Limb (tissue), 2 donors: ENCODE results near the gene RCOR2.
A peak's percentile ranks its signal among the peaks of the same experiment; 100 is the strongest.
"Not testable (repeated sequence)": the region's sequence is repeated elsewhere in the genome, so short reads cannot be mapped to it uniquely, and the experiment has no call there.

Experiments
- DNase-seq, 2 donors: peaks; one replicate each; pipeline ENCODE4 v3.0.0-alpha.2; 2016; ENCODE audit errors: extremely low spot score in 2 of 2

RCOR2 gene

DNA sequence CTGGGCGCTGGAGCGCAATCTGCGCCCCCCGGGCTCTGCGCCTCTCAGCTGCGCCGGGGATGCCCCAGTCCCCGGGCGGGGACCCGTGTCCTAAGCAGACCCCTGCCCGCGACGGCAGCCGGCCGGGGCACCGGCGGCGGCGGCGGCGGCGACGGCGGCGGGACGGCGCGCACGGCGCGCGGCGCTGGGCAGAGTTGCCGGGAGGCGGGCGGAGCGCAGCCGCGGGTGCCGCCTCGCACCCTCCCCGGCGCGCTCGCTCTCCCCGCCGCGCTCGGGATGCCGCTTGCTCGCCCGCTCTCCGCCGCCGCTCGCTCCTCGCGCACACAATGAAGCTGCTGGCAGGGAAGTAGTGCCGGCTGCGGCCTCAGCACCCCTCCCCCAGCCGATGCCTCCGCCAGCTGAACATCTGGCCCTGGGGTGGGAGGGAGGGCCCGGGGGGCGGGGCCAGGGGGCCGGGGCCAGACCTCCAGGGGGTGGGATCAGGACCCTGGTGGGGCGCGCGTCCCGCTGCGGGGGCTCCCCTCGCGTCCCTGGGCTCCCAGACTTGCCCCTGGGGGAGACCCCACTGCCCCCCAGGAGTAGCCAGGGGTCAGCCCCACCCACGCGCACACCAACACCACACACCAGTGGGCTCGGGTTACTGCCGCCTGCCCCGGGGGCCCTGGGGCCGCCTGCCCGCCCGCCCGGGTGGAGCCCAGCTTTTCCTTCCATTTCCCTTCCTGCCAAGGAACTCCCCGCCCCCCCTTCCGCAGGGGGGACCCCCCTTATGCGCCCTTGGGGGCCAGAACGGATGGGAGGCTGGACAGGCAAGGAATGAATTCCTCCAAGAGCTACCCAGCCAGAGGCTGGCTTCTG lies at the start of gene RCOR2:
RCOR2 (minus strand) TSS at position 328 of the 855 bp plus-strand sequence. CDS start 708 bp downstream, outside the sequence.
- DNase-seq = peak; percentile 87 to 93

DNA sequence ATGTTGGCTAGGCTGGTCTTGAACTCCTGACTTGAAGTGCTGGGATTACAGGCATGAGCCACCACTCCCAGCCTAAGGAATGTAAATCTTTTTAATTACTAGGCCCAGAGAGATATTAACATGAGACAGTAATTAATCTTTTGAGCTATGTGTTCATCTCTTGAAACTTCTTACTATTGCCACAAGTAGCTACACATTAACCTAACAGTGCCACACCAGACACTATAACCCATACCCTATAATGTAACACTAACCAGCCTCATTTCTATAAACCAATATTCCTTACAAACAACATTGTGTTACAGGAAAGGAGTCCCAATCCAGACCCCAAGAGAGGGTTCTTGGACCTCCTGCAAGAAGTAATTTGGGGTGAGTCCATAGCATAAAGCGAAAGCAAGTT lies 49.5 kb upstream of the RCOR2 start:
- DNase-seq = no peak

DNA sequence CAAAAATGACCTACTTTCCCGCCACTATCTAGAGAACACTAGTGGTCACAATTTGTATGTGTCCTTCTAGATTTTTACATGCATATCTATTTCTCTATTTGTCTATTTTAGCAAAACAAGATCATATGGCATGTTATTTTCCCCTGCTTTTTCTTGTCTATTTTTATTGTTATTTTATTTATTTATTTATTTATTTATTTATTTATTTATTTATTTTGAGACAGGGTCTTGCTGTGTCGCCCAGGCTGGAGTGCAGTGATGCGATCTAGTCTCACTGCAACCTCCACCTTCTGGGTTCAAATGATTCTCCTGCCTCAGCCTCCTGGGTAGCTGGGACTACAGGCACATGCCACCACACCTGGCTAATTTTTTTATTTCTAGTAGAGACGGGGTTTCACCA lies 46.9 kb upstream of the RCOR2 start:
- not testable (repeated sequence) for DNase-seq

DNA sequence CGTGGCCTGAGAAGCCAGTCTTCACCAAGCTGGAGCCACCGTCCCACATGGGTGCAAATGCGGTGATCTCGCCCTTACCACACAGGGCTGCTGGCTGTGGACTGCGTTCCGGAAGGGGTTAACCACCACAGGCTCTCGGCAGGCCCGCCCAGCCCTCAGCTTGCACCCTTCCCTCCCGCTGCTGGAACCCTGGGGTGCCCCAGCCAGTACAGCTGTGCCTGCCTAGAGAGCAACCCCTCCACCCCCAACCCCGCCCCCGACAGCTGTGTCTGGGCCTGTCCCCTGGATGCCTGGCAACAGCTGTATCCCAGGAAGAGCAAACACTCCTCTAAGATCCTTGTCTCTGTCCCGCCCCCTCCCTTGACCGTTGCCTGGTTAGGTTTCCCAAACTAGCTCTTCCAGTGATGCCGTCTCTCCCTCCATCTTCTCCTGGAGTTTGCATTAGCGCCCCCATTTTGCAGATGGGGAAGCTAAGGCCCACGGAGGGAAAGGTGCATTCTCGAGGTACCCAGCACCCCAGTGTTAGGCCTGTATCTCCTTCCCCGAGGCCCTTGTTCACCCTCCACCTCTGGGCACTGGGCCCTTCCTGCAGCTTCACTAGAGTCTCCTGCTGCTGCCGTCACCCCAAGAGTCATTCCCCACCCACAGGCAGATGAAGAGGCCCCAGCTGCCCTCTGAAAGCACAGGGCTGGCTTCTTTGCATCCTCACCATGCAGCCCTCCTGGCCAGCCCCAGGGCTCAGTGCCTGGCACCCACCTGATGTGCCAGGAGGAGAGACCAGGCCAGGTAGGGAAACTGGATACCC lies 44.8 kb upstream of the RCOR2 start:
- DNase-seq = peak; percentile 80 to 82

DNA sequence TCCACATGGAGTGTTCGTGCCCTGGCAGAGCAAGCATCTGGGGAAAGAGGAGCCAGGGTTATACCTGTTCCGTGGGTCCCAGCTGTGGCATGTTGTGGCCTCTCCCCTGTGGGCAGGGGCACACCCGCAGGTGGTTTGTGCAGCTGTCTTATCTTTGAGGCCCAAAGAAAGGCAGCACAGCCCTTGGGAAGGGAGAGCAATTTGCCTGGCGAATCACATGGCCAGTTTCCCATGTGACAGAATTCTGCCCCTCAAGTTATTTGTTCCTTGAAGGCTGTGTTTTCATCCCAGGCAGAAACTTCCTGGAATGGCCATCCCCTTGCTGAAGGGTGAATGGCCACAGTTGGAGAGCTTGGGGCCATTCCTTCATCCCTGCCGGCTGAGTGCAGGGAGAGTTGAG lies 41.0 kb upstream of the RCOR2 start:
- DNase-seq = no peak

DNA sequence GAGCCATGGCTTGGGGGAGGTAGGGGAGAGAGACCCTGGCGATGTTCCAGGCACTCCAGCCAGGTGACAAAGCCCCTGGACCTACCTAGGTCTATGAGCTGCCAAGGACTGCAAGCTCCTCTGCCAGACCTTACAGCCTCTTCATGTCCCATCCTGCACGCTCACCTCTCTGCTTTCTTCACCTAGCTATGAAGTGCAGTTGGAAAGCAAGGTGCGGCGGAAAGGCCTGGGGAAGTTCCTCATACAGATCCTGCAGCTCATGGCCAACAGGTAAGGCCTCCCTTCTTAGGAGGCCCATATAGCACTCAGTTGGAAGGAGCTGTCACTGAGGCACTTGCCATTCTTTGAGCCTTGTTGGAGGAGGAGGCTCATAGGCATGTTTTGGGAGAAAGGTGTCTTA lies 35.6 kb upstream of the RCOR2 start:
- DNase-seq = no peak

DNA sequence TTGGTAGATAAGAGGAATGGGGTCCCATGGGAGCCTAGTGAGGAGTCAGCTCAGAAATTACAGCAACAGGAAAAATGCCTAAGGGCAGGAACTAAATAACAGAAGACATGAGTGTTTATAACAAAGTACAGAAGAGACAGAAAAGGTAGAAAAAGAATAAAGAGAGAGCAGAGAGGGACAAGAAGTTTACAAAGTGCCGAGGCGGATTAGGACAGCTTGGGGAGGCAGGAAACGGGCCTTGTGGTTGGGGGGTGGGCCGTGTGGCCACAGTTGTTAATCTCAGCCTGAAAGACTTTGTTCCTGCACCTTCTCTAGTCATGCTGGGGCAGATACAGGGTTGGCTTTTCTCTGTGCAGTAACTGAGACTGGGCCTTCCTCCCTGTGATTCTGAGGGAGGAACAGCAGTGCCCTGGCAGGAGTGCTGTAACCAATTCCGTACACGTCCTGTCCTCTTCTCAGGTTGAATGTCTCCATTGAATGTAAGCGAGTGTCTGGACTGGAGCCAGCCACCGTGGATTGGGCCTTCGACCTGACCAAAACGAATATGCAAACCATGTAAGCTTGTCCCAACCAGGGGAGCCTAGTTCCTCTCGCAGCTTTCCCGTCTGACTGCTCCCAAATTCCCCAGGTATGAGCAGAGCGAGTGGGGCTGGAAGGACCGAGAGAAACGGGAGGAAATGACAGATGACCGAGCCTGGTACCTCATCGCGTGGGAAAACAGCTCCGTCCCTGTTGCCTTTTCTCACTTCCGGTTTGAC lies 35.0 kb upstream of the RCOR2 start:
- no peak for DNase-seq

DNA sequence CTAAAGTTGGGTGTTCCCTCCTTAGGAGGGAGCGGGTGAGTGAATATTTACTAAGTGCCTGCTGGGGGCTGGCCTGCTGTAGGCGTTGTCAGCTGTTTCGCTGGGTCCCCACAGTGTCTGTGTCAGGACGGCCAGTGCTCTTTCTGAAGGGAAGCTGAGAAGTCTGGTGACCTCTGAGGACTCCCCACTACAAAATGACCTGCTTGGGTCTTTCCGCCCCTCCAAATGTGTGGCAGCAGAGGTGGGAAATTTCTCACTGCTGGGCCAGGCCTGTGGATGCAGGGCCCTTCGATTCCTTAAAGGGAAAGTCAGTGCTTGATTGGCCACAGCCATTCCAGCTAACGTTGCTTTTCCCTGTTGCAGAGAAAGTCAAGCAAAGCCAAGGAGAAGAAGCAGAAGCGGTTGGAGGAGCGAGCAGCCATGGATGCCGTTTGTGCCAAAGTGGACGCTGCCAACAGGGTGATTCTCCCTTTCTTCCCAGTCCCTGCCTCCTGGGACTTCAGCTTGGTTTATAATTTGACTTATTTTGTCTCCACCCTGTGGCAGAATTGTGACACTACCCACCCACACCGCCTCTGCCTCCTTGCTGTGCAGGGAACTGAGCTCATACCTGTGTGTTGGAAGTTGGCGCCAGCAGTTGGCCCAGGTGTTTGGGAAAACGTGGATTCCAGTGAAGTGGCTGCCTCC lies 28.7 kb upstream of the RCOR2 start:
- peak; percentile 73 to 76 for DNase-seq

DNA sequence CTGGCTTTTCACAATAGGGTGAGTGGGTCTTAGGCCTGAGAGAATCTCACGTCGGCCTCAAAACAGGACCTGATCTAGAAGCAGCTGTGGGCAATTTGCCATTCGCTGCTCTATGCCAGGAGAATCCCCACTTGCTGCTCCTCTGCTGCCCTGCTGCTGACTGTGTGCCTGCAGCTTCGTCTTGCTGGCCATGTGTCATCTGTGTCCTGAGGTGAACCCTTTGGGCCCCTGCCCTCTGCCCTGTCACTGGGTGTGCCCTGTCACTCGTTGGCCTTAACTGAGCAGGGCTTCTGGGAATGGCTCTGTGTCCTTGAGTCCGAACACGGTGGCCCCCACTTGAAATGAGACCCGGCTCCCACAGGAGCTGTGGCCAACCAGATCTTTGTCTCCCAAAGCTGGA lies 28.0 kb upstream of the RCOR2 start:
- no peak for DNase-seq

DNA sequence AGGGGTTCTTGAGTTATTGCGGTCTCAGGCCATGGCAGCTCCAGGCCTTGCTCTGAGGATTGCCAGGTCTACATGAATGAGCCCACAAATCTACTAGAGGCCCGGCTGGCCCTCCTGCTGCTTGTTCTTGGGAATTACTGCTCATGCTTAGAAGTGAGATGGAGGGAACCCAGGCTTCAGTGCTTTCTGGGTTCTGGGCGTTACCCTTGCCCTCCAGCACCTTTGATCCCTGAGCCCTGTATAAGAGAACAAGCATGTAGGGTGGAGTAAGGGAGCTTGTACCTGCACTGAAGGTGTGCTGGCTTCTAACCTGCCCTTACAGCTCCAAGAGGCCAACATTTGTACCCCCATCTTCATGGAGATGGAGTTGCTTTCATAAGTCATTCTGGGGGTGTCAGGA lies 25.8 kb upstream of the RCOR2 start:
- no peak for DNase-seq

DNA sequence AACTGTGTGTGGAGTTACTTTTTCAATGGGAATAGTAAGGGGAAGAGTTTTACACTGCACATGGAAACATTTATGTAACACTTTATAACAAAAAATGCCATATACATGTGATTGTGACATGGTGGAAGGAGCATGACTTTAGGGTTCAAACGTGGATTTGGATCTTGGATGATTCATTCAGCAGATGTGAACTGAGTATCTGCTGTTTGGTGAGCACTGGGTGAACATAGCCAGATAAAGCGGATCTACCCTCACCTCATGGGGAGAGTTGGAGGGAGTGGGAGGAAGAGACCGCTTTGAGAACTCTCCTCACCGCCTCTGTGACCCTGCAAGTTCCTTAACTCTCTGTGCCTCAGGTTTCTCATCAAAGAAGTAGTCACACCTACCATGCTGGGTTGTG lies 24.9 kb upstream of the RCOR2 start:
- DNase-seq = no peak

DNA sequence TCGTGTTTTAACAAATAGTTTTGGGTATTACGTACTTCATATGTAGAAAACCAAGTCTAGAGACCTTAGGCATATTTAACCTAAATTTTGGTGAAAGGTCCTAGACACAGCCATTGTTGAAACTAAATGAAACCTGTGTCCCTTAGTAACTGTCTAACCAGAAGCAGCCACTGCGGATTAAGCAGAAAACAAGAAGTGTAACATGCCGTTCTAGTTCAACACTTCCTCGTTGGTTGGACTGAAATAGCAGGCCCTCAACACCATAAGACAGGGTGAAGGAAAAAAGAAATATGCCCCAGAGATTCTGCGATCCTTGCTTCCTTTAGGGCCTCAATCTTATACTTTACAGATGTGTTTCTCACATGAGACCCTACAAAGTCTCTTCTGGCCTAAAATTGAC lies 23.8 kb upstream of the RCOR2 start:
- no peak for DNase-seq

DNA sequence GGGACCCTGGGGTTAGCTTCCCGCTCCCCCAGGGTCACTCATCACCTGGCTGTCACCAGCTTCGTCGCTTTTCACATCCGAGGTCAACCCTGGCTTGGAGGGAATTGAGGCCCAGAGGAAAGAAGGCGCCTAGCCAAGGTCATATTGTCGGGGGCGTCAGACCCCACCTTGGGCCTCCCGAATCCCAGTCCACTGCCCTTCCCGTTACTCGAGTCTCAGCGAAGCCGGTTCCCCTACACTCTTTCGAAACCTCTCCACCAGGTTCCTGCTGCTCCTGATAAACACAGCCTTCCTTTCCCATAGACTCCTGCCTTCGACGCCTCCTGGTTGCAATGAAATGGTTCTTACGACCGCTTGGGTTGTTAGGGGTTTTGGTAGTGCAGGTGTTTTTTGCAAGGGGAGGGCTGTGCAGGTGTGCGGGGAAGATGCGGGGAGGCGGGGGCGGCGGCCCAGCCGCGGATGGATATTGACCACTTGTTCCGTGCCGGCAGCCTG lies 22.5 kb upstream of the RCOR2 start:
- DNase-seq = no peak

DNA sequence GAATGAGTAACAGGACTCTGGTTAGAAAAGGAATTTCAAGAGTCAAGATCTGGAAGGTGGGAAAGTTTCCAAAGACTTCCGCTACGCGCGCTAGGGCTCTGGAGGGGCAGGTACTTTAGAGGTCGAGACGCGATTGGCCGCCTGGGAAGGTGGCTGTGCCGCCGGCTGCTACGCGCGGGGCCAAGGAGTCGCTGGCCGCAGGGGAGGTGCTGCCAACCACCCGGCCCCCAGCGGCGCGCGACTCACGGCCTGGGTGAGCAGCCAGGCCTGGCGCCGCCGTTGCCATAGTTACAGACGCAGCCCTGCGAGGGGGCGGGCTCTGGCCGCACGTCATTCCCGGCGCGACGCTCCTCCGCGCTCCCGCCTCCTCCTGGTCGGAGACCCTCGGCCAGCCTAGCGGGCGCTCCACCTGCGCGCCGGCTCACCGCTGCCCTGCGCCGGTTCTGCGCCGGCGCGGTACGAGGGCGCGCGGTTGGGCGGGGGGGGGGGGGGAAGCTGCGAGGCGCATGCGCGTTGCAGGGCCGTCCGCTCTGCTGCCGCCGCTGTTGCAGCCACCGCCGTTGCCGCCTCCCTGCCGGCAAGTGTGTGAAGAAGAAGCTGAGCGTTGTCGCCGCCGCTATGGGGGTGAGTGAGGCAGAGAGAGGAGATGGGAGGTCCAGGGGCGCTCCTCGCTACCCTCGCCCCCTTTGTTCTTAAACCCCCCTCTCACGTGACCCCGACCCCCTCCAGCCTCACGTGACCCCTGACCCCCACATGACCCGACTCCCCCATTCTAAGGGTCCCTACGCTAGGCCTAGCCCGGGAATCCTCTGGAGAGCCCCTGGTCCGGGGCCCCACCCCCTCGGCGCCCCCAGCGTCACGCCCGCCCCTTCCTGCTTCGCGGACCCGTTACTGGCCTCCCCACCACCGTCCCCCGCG lies 21.8 kb upstream of the RCOR2 start, which contains the start of gene NAA40:
NAA40 (plus strand) TSS at position 524 of the 918 bp plus-strand sequence; CDS start at position 619, 95 bp downstream.
- peak; percentile 94 to 97 for DNase-seq

DNA sequence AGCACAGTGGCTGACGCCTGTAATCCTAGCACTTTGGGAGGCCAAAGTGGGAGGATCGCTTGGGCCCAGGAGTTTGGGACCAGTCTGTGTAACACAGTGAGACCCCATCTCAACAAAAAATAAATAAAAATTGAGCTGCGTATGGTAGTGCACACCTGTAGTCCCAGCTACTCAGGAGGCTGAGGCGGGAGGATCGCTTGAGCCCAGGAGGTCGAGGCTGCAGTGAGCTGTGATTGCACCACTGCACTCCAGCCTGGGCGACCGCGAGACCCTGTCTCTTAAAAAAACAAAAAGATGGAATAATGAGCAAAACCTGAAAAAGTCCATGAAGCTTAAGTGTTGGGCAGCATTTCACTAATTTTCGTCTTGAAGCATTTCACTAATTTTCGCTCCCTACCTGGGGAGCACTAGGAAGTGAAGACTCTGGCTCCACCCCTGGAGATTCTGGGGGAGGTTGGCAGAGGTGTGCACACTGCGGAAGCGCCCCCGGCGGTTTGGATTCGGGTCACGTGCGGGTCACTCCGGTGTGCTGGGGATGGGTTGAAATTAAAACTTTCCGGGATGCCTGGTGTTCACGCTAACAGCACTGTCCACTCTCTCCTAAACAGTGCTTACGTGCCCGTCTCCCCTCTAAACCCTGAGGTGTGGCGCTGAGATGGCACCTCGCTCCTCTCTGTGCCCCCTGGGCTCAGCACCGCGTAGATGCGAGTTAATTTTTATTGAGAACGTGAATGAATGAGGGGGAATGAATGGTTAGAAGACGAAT lies 20.9 kb upstream of the RCOR2 start:
- DNase-seq = no peak

DNA sequence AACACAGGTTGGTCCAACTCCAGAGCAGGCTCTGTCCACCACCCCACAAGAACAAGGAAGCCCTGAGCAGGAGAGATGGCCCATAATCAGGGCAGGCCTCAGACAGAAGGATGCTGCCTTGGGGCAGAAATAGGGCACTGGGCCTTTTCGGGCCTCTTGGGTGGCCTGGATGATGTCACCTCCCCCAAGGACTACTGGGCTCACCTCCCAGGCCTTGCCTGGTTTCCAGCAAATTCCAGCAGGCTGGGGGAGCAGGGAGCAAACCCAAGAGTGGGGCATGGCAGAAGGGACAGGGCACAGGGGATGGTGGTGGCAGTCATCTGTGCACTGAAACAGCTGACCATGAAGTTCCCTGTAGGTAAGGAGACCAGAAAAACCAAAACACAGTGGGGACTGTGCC lies 16.5 kb upstream of the RCOR2 start:
- DNase-seq = no peak

DNA sequence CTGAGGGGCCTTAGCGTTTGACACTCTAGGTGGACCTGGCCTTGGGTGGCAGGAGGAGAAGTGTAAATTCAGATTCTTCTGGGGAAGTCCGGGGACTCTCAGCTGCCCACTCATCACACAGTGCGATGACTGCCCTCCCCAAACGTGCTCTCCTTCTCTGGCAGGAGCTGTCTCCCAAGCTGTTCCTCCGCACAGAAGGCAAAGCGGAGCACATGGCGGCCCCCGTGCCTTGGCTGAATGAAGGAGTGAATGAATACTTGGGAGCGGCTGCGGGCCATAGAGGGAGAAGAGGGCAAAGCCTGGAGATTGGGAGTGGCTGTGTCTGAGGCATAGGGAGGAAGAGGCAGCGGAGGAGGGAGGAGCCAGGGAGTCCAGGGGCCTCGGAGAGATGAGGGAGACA lies 14.9 kb upstream of the RCOR2 start:
- DNase-seq = no peak

DNA sequence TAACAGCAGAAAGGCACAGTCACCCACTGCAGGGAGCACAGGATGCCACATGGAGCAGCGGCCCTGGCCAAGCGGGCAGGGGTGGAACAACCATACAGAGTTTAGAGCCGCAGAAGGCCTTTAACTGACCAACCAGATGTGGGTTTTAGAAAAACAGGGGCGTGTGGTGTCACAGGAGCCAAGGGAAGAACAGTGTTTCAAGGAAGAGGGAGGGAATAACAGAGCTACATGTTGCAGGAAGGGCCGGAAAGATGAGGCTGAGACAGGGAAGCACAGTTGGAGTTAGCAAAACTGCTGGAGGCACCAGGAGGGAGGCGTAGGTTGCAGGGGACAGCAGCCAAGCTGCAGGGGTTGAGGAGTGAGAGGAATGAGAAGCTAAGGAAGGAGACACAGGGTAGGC lies 14.1 kb upstream of the RCOR2 start:
- no peak for DNase-seq

DNA sequence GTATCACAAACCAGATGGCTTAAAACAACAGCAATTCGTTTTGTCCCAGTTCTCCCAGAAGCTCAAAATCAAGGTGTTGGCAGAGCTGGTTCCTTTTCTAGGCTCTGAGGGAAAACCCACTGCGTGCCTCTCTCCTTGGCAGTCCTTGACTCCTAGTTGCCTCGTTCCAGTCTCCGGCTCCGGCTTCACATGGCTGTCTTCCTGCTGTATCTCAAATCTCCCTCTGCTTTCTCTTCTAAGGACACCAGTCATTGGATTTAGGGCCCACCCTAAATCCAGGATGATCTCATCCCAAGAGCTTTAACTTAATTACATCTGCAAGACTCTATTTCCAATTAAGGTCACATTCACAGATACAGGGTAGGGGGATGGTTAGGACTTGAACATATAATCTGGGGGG lies 12.7 kb upstream of the RCOR2 start:
- DNase-seq = no peak
